GM12878 (cell line): ENCODE measurements around the gene LYRM2. TPM values are rescaled to one million over a fixed set of nuclear protein-coding genes. Genes with fewer than 3 reads are reported as not detected.

Experiments used
- ATAC-seq: fragments of 200-7000 bp; cut with Tn5 transposase; 3 replicates; pipeline ENCODE4 v1.9.1; 2020; ENCODE audit warnings: mild to moderate bottlenecking, moderate library complexity
- BruUV-seq: library from RNA; stranded (reverse); fragments of 400-500 nt; replicated peaks from 2 replicates; lab custom pipeline; 2021; lab: Mats Ljungman, UMichigan
- CTCF ChIA-PET: fragments of 300-600 bp; sonication (Branson Sonifier 250); formaldehyde crosslinking; extraction: SDS; loops from one replicate; lab custom pipeline; 2021; ENCODE audit warnings: inconsistent platforms; lab: Yijun Ruan, JAX
- POLR2A ChIA-PET: fragments of 350-600 bp; formaldehyde crosslinking; extraction: SDS; loops from one replicate; lab custom pipeline; 2021; ENCODE audit warnings: inconsistent platforms; lab: Charles Lee
- RAD21 ChIA-PET: fragments of 300-600 bp; sonication (Branson Sonifier 250); formaldehyde crosslinking; loops from one replicate; lab custom pipeline; 2023; ENCODE audit warnings: antibody characterized with exemption; ENCODE audit not compliant: unreplicated experiment; lab: Charles Lee
- SMC1A ChIA-PET: fragments of 300-600 bp; sonication (Branson Sonifier 250); formaldehyde crosslinking; loops from one replicate; lab custom pipeline; 2023; ENCODE audit not compliant: unreplicated experiment, uncharacterized antibody; lab: Charles Lee
- DNase-seq: peaks from one replicate; pipeline ENCODE4 v3.0.0-alpha.2; 2011; ENCODE audit warnings: low read depth, low spot score
- FAIRE-seq: peaks from 3 replicates; lab custom pipeline; 2011; peaks lifted over from hg19 to GRCh38; lab: Jason Lieb, UNC
- H2AFZ ChIP-seq: 2 replicates; pipeline ENCODE4 v1.6.0; 2011; ENCODE audit warnings: low read depth, low read length, control low read depth; ENCODE audit not compliant: control insufficient read depth
- H3K27ac ChIP-seq: 2 replicates; pipeline ENCODE4 v1.5.1; 2011; ENCODE audit warnings: control low read depth; ENCODE audit not compliant: control insufficient read depth, insufficient read depth
- H3K27me3 ChIP-seq, 2 experiments: replicated peaks in 1 of 2; 2 replicates each; pipeline versions ENCODE4 v1.6.0 to v1.6.1; 2011; ENCODE audit warnings: low read length in 1 of 2; ENCODE audit not compliant: control insufficient read depth in 2 of 2, insufficient read depth in 2 of 2
- H3K36me3 ChIP-seq, 2 experiments: 2 replicates each; pipeline ENCODE4 v1.5.1; 2011; ENCODE audit warnings: low read length in 1 of 2; ENCODE audit not compliant: control insufficient read depth in 2 of 2, insufficient read depth in 2 of 2
- H3K4me1 ChIP-seq: 2 replicates; pipeline ENCODE4 v1.6.1; 2011; ENCODE audit warnings: mild to moderate bottlenecking, low read length, moderate library complexity, mixed read lengths; ENCODE audit not compliant: control insufficient read depth, insufficient read depth
- H3K4me2 ChIP-seq: 2 replicates; pipeline ENCODE4 v1.6.0; 2011; ENCODE audit warnings: control low read depth; ENCODE audit not compliant: control insufficient read depth, insufficient read depth
- H3K4me3 ChIP-seq: fragments of 200-600 bp; sonication (generic); 2 replicates; pipeline ENCODE4 v1.5.1; 2016
- H3K79me2 ChIP-seq: 2 replicates; pipeline ENCODE4 v1.6.0; 2011; ENCODE audit warnings: low read length; ENCODE audit not compliant: control insufficient read depth, insufficient read depth
- H3K9ac ChIP-seq: 2 replicates; pipeline ENCODE4 v1.8.0; 2011; ENCODE audit warnings: low read length, control low read depth, mixed read lengths; ENCODE audit not compliant: control insufficient read depth, insufficient read depth
- H3K9me3 ChIP-seq: replicated peaks from 3 replicates; pipeline ENCODE4 v1.5.1; 2011; ENCODE audit warnings: mild to moderate bottlenecking, low read length; ENCODE audit not compliant: control insufficient read depth, insufficient read depth
- H4K20me1 ChIP-seq: 2 replicates; pipeline ENCODE4 v1.6.0; 2011; ENCODE audit not compliant: control insufficient read depth, insufficient read depth
- CBFB ChIP-seq: IDR thresholded peaks from 2 replicates; pipeline ENCODE4 v1.6.1; 2016; ENCODE audit warnings: antibody characterized with exemption, low read depth
- CHD1 ChIP-seq: IDR thresholded peaks from 2 replicates; pipeline ENCODE4 v1.6.1; 2012; ENCODE audit warnings: low read depth, low read length, improper control_type of control experiment
- CHD4 ChIP-seq: fragments of 200-600 bp; sonication (generic); IDR thresholded peaks from 2 replicates; pipeline ENCODE4 v1.6.1; 2016; ENCODE audit warnings: mild to moderate bottlenecking
- EGR1 ChIP-seq, 2 experiments: IDR thresholded peaks; 1 replicate in 1 of 2; 2 replicates in 1 of 2; pipeline ENCODE4 v1.6.1; 2011 to 2012; ENCODE audit warnings: low read depth in 2 of 2, low read length in 2 of 2, borderline replicate concordance in 1 of 2, mild to moderate bottlenecking in 1 of 2, moderate library complexity in 1 of 2
- FOS ChIP-seq: IDR thresholded peaks from 3 replicates; pipeline ENCODE4 v1.6.1; 2011; ENCODE audit warnings: borderline replicate concordance; ENCODE audit not compliant: insufficient read length; ENCODE audit errors: extremely low read depth
- IKZF2 ChIP-seq, 2 experiments: fragments of 450-650 bp; IDR thresholded peaks; 2 replicates each; pipeline ENCODE4 v1.6.1; 2017; ENCODE audit warnings: mild to moderate bottlenecking in 2 of 2, moderate library complexity in 2 of 2
- IRF4 ChIP-seq: IDR thresholded peaks from 2 replicates; pipeline ENCODE4 v1.6.1; 2011; ENCODE audit warnings: low read depth, low read length
- KLF5 ChIP-seq: fragments of 450-650 bp; IDR thresholded peaks from 2 replicates; pipeline ENCODE4 v1.6.1; 2014; ENCODE audit warnings: mild to moderate bottlenecking; ENCODE audit not compliant: partially characterized antibody
- MEF2B ChIP-seq: fragments of 450-650 bp; IDR thresholded peaks from 2 replicates; pipeline ENCODE4 v1.6.1; 2018; ENCODE audit warnings: mild to moderate bottlenecking, moderate library complexity; ENCODE audit not compliant: partially characterized antibody, poor library complexity, severe bottlenecking
- POLR2AphosphoS5 ChIP-seq: IDR thresholded peaks from 2 replicates; pipeline ENCODE4 v1.6.1; 2011; ENCODE audit warnings: mild to moderate bottlenecking, low read length, inconsistent platforms
- RUNX3 ChIP-seq: IDR thresholded peaks from 2 replicates; pipeline ENCODE4 v1.6.1; 2012; ENCODE audit warnings: low read length, inconsistent platforms
- SIX5 ChIP-seq: IDR thresholded peaks from 2 replicates; pipeline ENCODE4 v1.6.1; 2011; ENCODE audit warnings: mild to moderate bottlenecking, low read depth, low read length, moderate library complexity; ENCODE audit not compliant: severe bottlenecking
- STAT3 ChIP-seq: IDR thresholded peaks from 2 replicates; pipeline ENCODE4 v1.6.1; 2011; ENCODE audit warnings: low read depth, low read length, improper control_type of control experiment
- SUZ12 ChIP-seq: fragments of 200-600 bp; sonication (generic); IDR thresholded peaks from one replicate; pipeline ENCODE4 v1.6.1; 2018; ENCODE audit warnings: antibody characterized with exemption, mild to moderate bottlenecking; ENCODE audit not compliant: unreplicated experiment
- TARDBP ChIP-seq: IDR thresholded peaks from 2 replicates; pipeline ENCODE4 v1.6.1; 2016; ENCODE audit warnings: borderline replicate concordance
- WGBS: methylation state at CpG from one replicate; pipeline ENCODE4 v1.1.6; 2016; ENCODE audit warnings: low lambda C conversion rate; ENCODE audit not compliant: insufficient replicate concordance, insufficient coverage; ENCODE audit errors: missing lambda C conversion rate; 5-methylcytosine and 5-hydroxymethylcytosine counted together
- in situ Hi-C: fragments of 300-500 bp; cut with MboI; formaldehyde crosslinking; loops from 9 replicates; pipeline ENCODE4 v1.14.3; 2018; ENCODE audit warnings: mixed read lengths
- intact Hi-C: fragments of 100-400 bp; cut with micrococcal nuclease; formaldehyde crosslinking; loops from one replicate; pipeline ENCODE4 v1.14.2; 2022; ENCODE audit not compliant: unreplicated experiment
- polyA plus RNA-seq, 11 experiments: library from polyadenylated mRNA; depleted of rRNA in 4 of 11; unstranded in 6 of 11; stranded (reverse) in 5 of 11; fragments of >200 nt; fragmentation: Nextera tagmentation in 4 of 11; fragmentation: Illumina TruSeq in 1 of 11; extraction: Ambion mirVana in 4 of 11; extraction: Trizol in 1 of 11; gene quantifications; 1 replicate in 1 of 11; 2 replicates in 10 of 11; pipeline versions ENCODE4 v1.2.1 to v1.2.3, GENCODE V29; 2011 to 2016; ENCODE audit warnings: inconsistent platforms in 2 of 11, missing spikeins in 2 of 11, low read depth in 1 of 11
- total RNA-seq, 4 experiments: library from RNA; depleted of rRNA in 3 of 4; stranded (reverse); fragments of >200 nt in 3 of 4; fragmentation: Illumina TruSeq in 1 of 4; extraction: Trizol in 1 of 4; gene quantifications; 2 replicates each; pipeline versions ENCODE4 v1.2.1 to v1.2.3, GENCODE V29; 2013 to 2021
- TF ChIP-seq, protein P1 (sequence below): fragments of 450-650 bp; formaldehyde crosslinking; IDR thresholded peaks from 2 replicates; pipeline ENCODE4 v1.4.0; 2020; ENCODE audit warnings: mild to moderate bottlenecking, moderate library complexity
- TF ChIP-seq, protein P2 (sequence below): fragments of 450-650 bp; IDR thresholded peaks from 2 replicates; pipeline ENCODE4 v1.6.1; 2016; ENCODE audit warnings: mild to moderate bottlenecking

LYRM2 gene
- total and polyA plus RNA-seq, 10 of the 15 experiments (the other 5 are each of a cell fraction or from before 2014, with no cell fraction given): 17.2 to 75.0 (median 30.9) TPM

GRCh38 chr6:89580997-89581666, 57.4 kb downstream of the LYRM2 start:
- WGBS: 42% methylated on average over 3 of the region's 3 CpGs
- Histone ChIP-seq H3K9me3 (no peaks in the 10 kb centered on the region), H4K20me1 (no peaks in the 10 kb centered on the region)
- no peak for DNase-seq
- TF ChIP-seq RUNX3 (no peak), STAT3 (no peak), IRF4 (no peak), EGR1 (IDR thresholded peaks at IDR 0.05; ENCODE audit: borderline replicate concordance in 1 of 2, low read depth in 2 of 2, low read length in 2 of 2) (no peak), POLR2AphosphoS5 (no peak), MEF2B (no peak), CHD4 (no peak), SIX5 (no peak), CHD1 (no peak), CBFB (no peak), KLF5 (no peak), IKZF2 (IDR thresholded peaks at IDR 0.05) (no peak), SUZ12 (no peak), TARDBP (no peak), FOS (no peak)
- TF ChIP-seq, protein P1, sequence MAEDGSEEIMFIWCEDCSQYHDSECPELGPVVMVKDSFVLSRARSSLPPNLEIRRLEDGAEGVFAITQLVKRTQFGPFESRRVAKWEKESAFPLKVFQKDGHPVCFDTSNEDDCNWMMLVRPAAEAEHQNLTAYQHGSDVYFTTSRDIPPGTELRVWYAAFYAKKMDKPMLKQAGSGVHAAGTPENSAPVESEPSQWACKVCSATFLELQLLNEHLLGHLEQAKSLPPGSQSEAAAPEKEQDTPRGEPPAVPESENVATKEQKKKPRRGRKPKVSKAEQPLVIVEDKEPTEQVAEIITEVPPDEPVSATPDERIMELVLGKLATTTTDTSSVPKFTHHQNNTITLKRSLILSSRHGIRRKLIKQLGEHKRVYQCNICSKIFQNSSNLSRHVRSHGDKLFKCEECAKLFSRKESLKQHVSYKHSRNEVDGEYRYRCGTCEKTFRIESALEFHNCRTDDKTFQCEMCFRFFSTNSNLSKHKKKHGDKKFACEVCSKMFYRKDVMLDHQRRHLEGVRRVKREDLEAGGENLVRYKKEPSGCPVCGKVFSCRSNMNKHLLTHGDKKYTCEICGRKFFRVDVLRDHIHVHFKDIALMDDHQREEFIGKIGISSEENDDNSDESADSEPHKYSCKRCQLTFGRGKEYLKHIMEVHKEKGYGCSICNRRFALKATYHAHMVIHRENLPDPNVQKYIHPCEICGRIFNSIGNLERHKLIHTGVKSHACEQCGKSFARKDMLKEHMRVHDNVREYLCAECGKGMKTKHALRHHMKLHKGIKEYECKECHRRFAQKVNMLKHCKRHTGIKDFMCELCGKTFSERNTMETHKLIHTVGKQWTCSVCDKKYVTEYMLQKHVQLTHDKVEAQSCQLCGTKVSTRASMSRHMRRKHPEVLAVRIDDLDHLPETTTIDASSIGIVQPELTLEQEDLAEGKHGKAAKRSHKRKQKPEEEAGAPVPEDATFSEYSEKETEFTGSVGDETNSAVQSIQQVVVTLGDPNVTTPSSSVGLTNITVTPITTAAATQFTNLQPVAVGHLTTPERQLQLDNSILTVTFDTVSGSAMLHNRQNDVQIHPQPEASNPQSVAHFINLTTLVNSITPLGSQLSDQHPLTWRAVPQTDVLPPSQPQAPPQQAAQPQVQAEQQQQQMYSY (CRISPR knock-in tag): no peak
- TF ChIP-seq, protein P2, sequence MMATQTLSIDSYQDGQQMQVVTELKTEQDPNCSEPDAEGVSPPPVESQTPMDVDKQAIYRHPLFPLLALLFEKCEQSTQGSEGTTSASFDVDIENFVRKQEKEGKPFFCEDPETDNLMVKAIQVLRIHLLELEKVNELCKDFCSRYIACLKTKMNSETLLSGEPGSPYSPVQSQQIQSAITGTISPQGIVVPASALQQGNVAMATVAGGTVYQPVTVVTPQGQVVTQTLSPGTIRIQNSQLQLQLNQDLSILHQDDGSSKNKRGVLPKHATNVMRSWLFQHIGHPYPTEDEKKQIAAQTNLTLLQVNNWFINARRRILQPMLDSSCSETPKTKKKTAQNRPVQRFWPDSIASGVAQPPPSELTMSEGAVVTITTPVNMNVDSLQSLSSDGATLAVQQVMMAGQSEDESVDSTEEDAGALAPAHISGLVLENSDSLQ: no peak
- TF ChIP-seq, all 136 proteins: peak for 0
- SMC1A ChIA-PET: no interaction called here
- H3K4me3 ChIP-seq: no peak overlapping the region
- H3K4me1 ChIP-seq: no peaks in the 10 kb centered on the region
- RAD21 ChIA-PET: no interaction called here
- H3K9ac ChIP-seq: no peak overlapping the region
- H3K27ac ChIP-seq: no peak overlapping the region
- FAIRE-seq (no peak), ATAC-seq (no peak)
- no peaks in the 10 kb centered on the region for H3K27me3 ChIP-seq
- in situ Hi-C loops (no loop called here), intact Hi-C loops (no loop called here)
- no peak overlapping the region for H2AFZ ChIP-seq
- no peaks in the 10 kb centered on the region for H3K79me2 ChIP-seq
- POLR2A ChIA-PET: no interaction called here
- H3K4me2 ChIP-seq: no peak overlapping the region
- BruUV-seq: no TSS peak
- CTCF ChIA-PET: no interaction called here
- H3K36me3 ChIP-seq: no peaks in the 10 kb centered on the region
